ENCODE measurements around the gene SEMA4B.
"Not testable (repeated sequence)": the region's sequence is repeated elsewhere in the genome, so short reads cannot be mapped to it uniquely, and the experiment has no call there.

SEMA4B gene

GRCh38 chr15:90266485-90266884 lies 65.4 kb downstream of the SEMA4B start:
- 0 out of 2 replicates have a peak, but pooled peaks cover 5% of the 10 kb centered on the region for H3K36me3 ChIP-seq (ENCODE audit: insufficient read depth, low read length)
- H3K79me2 ChIP-seq (ENCODE audit: control insufficient read depth, insufficient read depth, low read length, unreplicated experiment) = peaks cover 52% of the 10 kb centered on the region
- H3K27ac ChIP-seq (ENCODE audit: low read depth, low read length) = peak overlapping the region; percentile 84
- peak overlapping the region; percentile 94 for H3K4me3 ChIP-seq (ENCODE audit: low read depth, low read length)
- peaks cover 40% of the 10 kb centered on the region for H3K4me1 ChIP-seq (ENCODE audit: control insufficient read depth, insufficient read depth, low read length, unreplicated experiment)
- H3K27me3 ChIP-seq (ENCODE audit: insufficient read depth, low read length) = no peaks in the 10 kb centered on the region
- H2AFZ ChIP-seq (ENCODE audit: low read length, unreplicated experiment) = peak overlapping the region; percentile 87

- no peak overlapping the region for H3K27ac ChIP-seq (ENCODE audit: low read depth, low read length)
- H3K27me3 ChIP-seq (ENCODE audit: insufficient read depth, low read length) = no peaks in the 10 kb centered on the region
- peaks cover 57% of the 10 kb centered on the region for H3K79me2 ChIP-seq (ENCODE audit: control insufficient read depth, insufficient read depth, low read length, unreplicated experiment)
- 0 out of 2 replicates have a peak overlapping the region, but pooled peaks have one; percentile 94 for H3K4me3 ChIP-seq (ENCODE audit: low read depth, low read length)
- peaks cover 30% of the 10 kb centered on the region for H3K4me1 ChIP-seq (ENCODE audit: control insufficient read depth, insufficient read depth, low read length, unreplicated experiment)
- H3K36me3 ChIP-seq (ENCODE audit: insufficient read depth, low read length) = peaks cover 9% of the 10 kb centered on the region; the same call in 1 of the 2 replicates
- H2AFZ ChIP-seq (ENCODE audit: low read length, unreplicated experiment) = no peak overlapping the region
Observed at GRCh38 chr15:90268415-90268814, 67.3 kb downstream of the SEMA4B start.

GRCh38 chr15:90270502-90271150 lies 69.5 kb downstream of the SEMA4B start:
- Histone ChIP-seq H2AFZ (ENCODE audit: low read length, unreplicated experiment) (no peak overlapping the region), H3K27ac (ENCODE audit: low read depth, low read length) (no peak overlapping the region), H3K27me3 (ENCODE audit: insufficient read depth, low read length) (no peaks in the 10 kb centered on the region), H3K79me2 (ENCODE audit: control insufficient read depth, insufficient read depth, low read length, unreplicated experiment) (peaks cover 54% of the 10 kb centered on the region), H3K4me1 (ENCODE audit: control insufficient read depth, insufficient read depth, low read length, unreplicated experiment) (peaks cover 19% of the 10 kb centered on the region), H3K4me3 (ENCODE audit: low read depth, low read length) (no peak overlapping the region), H3K36me3 (ENCODE audit: insufficient read depth, low read length) (peaks cover 9% of the 10 kb centered on the region; the same call in 1 of the 2 replicates)

GRCh38 chr15:90271459-90272166 lies 70.5 kb downstream of the SEMA4B start:
- no peak overlapping the region for H3K27ac ChIP-seq (ENCODE audit: low read depth, low read length)
- H3K36me3 ChIP-seq (ENCODE audit: insufficient read depth, low read length) = peaks cover 9% of the 10 kb centered on the region; the same call in 1 of the 2 replicates
- H3K27me3 ChIP-seq (ENCODE audit: insufficient read depth, low read length) = no peaks in the 10 kb centered on the region
- no peak overlapping the region for H3K4me3 ChIP-seq (ENCODE audit: low read depth, low read length)
- H3K79me2 ChIP-seq (ENCODE audit: control insufficient read depth, insufficient read depth, low read length, unreplicated experiment) = peaks cover 44% of the 10 kb centered on the region
- no peak overlapping the region for H2AFZ ChIP-seq (ENCODE audit: low read length, unreplicated experiment)
- peaks cover 18% of the 10 kb centered on the region for H3K4me1 ChIP-seq (ENCODE audit: control insufficient read depth, insufficient read depth, low read length, unreplicated experiment)

GRCh38 chr15:90278467-90278866 lies 77.3 kb downstream of the SEMA4B start:
- not testable (repeated sequence) for H3K4me1 ChIP-seq (ENCODE audit: control insufficient read depth, insufficient read depth, low read length, unreplicated experiment); H2AFZ ChIP-seq (ENCODE audit: low read length, unreplicated experiment); H3K27me3 ChIP-seq (ENCODE audit: insufficient read depth, low read length); H3K79me2 ChIP-seq (ENCODE audit: control insufficient read depth, insufficient read depth, low read length, unreplicated experiment); H3K27ac ChIP-seq (ENCODE audit: low read depth, low read length); H3K4me3 ChIP-seq (ENCODE audit: low read depth, low read length); H3K36me3 ChIP-seq (ENCODE audit: insufficient read depth, low read length)

All from ACC112 (cell line).